NCI-H146 treated with DMSO at 0.1 percent for 48 hours (cell line): ENCODE data around the gene SLC43A2.
A peak's percentile ranks its signal among the peaks of the same experiment; 100 is the strongest.

Source experiments
- DNase-seq: peaks from one replicate; lab custom pipeline; 2025; ENCODE audit not compliant: unreplicated experiment; lab: John Stamatoyannopoulos, UW

Gene SLC43A2

DNA sequence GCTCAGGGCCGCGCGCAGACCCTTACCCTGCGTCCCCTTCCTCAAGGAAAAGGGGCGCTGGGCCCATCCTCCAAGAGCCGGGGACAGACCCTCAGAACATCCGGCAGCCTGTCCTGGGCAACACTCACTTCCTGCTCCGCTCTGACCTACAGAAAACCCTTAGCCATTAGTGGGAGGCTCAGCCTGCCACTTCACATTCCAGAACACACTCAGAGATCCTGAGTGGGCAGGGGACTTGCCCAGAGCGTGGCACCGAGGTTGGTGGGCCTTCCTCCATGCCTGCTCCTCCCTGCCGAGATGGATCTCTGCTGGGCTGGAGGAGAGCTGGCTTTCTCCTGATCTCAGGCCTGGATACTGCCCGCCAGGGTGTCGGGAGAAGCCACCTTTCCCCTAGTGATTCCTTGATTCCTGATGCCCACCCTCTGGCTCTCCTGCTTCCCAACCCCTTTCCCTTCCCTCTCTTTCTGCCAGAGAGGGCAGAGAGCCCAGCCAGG, 15.4 kb upstream of the SLC43A2 start:
- no peak for DNase-seq

DNA sequence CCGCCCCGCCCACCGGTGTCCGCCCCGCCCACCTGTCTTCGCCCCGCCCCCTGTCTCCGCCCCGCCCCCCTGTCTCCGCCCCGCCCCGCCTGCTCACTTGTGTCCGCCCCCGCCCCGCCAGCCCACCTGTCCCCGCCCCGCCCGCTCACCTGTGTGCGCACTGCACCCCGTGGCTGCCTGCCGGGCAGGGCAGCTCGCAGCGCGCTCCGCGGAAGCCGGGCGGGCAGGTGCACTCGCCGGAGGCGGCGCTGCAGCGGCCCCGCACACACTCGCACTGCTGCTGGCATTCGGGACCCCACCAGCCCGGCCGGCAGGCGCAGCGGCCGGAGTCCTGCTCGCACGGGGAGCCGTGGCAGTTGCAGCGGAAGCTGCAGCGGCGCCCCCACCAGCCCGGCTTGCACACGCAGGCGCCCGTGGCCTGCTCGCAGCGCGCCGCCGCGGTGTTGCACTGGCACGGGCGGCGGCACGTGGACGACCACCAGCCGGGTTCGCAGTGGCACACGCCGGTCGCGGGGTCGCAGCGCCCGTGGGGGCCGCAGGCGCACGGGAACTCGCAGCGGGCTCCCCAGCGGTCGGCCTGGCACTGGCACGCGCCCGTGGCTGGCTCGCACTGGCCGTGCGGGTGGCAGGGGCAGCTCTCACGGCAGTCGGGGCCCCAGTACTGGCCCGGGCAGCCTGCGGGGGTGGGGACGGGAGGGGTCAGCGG, 14.8 kb upstream of the SLC43A2 start:
- DNase-seq = peak; percentile 37

DNA sequence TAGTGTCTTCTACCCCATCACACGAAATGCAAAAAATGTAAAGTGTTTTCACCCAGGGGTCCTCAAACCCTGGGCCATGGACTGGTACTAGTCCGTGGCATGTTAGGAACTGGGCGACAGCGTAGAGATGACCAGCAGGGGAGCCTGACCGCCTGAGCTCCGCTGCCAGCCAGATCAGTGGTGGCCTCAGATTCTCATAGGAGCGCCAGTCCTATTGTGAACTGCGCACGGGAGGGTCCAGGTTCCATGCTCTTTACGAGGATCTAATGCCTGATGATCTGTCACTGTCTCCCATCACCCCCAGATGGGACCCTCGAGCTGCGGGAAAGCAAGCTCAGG, 12.4 kb upstream of the SLC43A2 start:
- no peak for DNase-seq

- no peak for DNase-seq
Measured at GRCh38 chr17:1640329-1641064, 11.9 kb upstream of the SLC43A2 start.

GRCh38 chr17:1639549-1640180, 11.0 kb upstream of the SLC43A2 start:
- no peak for DNase-seq

- DNase-seq = no peak
Measured at GRCh38 chr17:1638624-1639300, 10.1 kb upstream of the SLC43A2 start.

GRCh38 chr17:1638171-1638590, 9.5 kb upstream of the SLC43A2 start:
- DNase-seq = no peak

- no peak for DNase-seq
Measured at GRCh38 chr17:1636732-1637285, 8.2 kb upstream of the SLC43A2 start.

DNA sequence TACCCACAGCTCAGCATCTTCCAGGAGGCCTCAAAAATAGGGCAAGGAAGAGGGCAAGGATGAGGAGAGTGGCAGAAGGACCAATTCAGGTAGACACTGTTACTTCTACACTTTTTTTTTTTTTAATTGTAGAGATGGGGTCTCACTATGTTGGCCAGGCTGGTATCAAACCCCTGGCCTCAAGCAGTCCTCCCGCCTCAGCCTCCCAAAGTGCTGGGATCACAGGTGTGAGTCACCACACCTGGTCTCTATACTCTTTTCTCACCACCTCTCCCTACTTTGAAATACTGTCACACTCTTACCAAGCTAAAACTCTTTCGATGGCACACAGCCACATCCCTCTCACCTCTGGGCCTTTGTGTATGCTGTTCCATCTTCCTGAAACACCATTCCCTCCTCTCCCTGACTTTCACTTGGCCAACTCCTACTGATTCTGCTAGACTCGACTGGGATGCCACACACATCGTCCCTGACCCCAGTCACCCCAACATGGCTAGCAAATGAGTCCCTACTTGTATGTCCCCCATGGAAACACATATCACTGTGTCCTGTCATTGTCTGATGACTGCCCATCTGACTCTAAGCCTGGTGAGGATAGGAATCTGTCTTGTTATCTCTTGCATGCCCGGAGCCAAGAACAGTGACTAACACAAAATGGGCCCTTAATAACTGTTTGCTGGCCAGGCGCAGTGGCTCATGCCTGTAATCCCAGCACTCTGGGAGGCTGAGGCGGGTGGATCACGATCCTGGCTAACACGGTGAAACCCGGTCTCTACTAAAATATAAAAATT, 7.2 kb upstream of the SLC43A2 start:
- no peak for DNase-seq

DNA sequence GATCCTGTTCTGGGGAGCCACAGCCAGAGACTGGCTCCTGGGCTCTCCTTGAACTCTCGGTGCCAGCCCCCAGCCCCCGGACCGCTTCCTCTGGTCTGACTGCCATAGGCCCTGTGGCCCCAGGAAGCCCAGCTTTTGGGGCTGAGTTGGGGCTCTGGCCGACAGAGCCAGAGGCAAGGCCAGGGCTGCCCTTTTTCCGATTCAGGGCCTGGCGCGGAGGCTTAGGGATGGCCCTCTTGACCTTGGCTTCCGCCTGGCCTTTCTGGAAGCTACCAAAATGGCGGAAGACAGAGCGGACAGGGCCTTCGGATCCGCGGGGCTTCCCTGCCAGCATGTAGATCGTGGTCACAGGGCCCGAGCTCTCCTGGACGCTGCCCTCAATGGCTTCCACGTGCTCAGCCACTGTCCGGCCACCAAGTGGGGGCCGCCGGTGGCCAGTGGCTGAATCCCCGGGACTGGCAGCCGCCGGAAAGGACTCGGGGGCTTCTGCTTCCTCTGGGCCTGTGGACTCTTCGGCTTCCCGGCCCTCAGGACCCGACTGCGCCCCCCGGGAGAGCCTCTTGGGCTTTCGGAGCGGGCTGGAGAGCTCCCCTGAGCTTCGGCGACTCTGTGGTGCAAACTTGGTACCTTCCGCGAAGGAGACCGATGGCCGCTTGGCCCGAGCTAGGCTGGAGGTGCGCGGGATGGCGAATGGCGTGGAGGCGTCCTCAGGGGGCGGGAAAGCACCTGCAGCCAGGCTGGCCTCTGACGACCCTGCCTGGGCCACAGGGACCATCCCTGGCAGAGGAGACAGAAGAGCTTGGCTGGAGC, 6.4 kb upstream of the SLC43A2 start:
- no peak for DNase-seq

DNA sequence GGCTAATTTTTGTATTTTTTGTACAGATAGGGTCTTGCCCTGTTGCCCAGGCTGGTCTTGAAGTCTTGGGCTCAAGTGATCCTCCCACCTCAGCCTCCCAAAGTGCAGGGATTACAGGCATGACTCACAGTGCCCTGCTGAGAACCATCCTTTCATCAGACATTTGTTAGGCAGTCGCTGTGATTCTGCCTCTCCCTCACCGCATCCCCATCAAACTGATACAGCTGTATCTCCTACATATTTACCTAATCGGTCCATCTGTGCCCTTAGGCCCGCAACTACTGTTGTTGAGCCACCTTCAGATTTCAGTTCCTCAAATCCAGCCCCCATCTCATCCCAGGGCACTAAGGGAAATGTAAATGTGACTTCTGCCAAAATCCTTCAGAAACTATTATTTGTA, 2.0 kb upstream of the SLC43A2 start:
- no peak for DNase-seq

DNA sequence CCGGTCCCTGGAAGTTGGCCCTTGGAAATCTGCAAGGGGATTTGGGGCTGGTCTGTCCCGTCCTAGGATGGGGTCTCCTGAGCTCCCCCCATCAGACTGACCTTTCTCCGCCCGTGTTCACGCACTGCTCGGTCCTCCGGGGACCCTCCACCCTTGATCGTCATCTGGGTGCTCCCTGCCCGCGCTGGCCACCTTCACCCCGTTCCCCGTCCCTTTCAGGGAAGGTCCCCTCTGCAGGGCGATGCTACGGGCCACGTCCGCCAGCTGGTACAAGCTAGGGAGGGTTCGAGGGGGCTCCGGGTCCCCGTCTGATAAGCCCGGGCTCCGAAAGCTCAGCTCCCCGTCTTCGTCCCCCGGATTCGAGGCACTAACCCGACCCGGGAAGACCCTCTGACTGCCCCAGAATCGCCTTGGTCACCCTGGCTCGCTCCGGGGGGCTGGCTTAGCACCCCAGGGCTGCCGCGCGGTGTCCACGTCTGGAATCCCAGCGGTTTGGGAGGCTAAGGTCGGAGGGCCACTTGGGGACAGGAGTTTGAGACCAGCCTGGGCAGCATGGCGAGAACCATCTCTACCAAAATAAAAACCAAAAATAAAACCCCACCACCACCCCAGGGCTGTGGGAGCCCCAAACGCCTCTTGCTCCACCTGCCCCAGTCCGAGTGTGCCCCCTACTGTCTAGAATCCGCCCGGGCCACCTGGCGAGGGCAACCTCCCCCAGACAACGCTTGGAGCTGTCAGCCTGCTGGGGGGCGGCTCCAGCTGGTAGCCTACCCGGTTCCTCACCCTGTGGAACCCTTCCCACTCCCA, 1.1 kb upstream of the SLC43A2 start:
- DNase-seq = no peak

- DNase-seq = peak; percentile 88
Measured at GRCh38 chr17:1628856-1629503, 346 bp upstream of the SLC43A2 start.

DNA sequence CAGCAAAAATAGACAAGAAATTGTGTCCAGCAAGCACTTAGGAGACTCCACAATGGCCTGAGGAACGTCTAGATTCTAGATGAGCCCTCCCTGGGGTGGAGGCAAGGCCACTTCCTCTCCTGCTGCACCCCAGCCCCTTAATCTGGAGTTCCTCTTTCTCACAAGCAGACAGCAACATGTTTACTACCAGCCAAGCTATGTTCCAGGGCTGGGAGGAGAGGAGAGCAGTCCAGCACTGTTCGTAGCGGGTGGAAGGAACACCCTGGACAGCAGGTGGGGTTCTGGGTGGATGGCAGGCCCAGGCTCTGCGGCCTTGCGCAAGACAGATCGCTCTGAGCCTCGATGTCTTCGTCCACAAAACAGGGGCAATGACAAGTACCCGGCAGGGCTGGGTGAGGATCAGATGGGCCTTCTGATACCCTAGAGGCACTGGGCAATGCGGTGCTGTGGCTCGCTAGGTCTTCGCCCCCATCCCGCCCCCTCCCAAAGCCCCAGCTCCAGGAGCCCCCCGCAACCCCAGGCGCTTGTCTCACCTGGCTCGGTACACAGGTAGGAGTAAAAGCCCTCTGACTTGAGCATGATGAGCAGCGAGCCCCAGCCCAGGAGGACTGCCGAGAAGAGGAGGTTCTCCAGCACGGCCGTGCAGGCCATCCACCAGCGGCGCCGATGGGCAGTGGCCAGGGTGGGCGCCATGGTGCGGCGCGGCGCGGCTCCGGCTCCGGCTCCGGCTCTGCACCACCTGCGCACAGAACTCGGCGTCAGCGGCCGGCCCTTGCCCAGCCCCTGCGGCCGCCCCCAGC, 1.3 kb downstream of the SLC43A2 start:
- DNase-seq = no peak

DNA sequence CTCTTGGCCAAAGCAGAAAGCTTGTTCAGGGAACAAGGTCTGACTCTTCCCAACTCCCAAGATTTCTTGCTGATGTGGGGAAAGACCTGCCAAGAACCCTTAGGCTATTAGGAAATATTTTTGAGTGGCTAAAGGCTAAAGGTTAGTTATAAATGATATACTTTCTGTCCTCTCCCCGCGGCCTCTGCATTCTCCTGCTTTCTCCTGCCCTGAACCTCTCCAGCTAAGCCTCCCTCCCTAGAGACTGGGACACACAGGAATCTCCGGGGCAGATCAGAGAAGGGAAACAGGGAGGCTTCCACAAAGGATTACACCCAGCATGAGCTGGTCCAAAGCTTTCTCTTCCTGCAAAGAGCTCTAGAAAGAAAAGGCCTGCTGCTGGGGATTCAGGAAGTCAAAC, 2.3 kb downstream of the SLC43A2 start:
- DNase-seq = no peak

DNA sequence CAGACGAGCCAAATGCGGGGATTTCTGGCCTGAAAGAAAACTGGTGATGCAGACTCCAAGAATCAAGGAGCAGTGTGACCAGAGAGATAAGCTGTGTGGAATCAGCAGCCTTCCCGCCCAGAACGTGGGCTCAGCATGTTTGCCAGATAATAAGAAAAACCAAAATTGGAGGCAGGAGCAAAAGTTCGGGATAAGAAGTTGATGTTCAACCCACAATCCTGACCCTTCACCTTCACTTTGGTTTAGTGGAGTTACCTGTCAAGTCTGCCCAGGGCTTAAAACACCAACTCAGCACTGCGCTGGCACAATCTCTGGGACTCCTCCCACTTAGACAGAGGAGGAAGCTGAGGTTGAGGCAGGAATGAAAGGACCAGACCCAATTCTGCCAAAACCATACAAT, 3.1 kb downstream of the SLC43A2 start:
- no peak for DNase-seq

GRCh38 chr17:1625053-1625452, 3.6 kb downstream of the SLC43A2 start:
- no peak for DNase-seq

- DNase-seq = no peak
Measured at GRCh38 chr17:1624650-1625049, 4.0 kb downstream of the SLC43A2 start.
